Karpas-422 (cell line): Measurements from ENCODE around the gene STKLD1. TPM values are rescaled to one million over a fixed set of nuclear protein-coding genes. Genes with fewer than 3 reads are reported as not detected.
"Not testable (repeated sequence)": the region's sequence is repeated elsewhere in the genome, so short reads cannot be mapped to it uniquely, and the experiment has no call there.

Experiments used
- DNase-seq: peaks from one replicate; pipeline ENCODE4 v3.0.0-alpha.2; 2015
- H2AFZ ChIP-seq: fragments of 200-600 bp; sonication (generic); 2 replicates; pipeline ENCODE4 v1.6.1; 2014; ENCODE audit warnings: antibody characterized with exemption, low read length, mixed read lengths
- H3K27ac ChIP-seq: fragments of 200-600 bp; sonication (generic); 2 replicates; pipeline ENCODE4 v1.5.1; 2014; ENCODE audit warnings: mild to moderate bottlenecking, low read length, moderate library complexity
- H3K27me3 ChIP-seq: fragments of 200-600 bp; sonication (generic); 2 replicates; pipeline ENCODE4 v1.6.1; 2014; ENCODE audit warnings: low read length, mixed read lengths
- H3K36me3 ChIP-seq: fragments of 200-600 bp; sonication (generic); 2 replicates; pipeline ENCODE4 v1.6.1; 2014; ENCODE audit warnings: low read length, mixed read lengths; ENCODE audit not compliant: insufficient read depth
- H3K4me1 ChIP-seq: fragments of 200-600 bp; sonication (generic); 2 replicates; pipeline ENCODE4 v1.6.1; 2014; ENCODE audit warnings: mild to moderate bottlenecking, low read length, mixed read lengths
- H3K4me2 ChIP-seq: fragments of 200-600 bp; sonication (generic); 2 replicates; pipeline ENCODE4 v1.6.1; 2014; ENCODE audit warnings: low read length, low read depth, mild to moderate bottlenecking; ENCODE audit not compliant: poor library complexity, severe bottlenecking
- H3K4me3 ChIP-seq: fragments of 200-600 bp; sonication (generic); 2 replicates; pipeline ENCODE4 v1.5.1; 2014; ENCODE audit warnings: mild to moderate bottlenecking, antibody characterized with exemption, low read length, mixed read lengths
- H3K79me2 ChIP-seq: fragments of 200-600 bp; sonication (generic); 2 replicates; pipeline ENCODE4 v1.6.1; 2014; ENCODE audit warnings: mild to moderate bottlenecking, low read length, mixed read lengths
- H3K9ac ChIP-seq: fragments of 200-600 bp; sonication (generic); 2 replicates; pipeline ENCODE4 v1.6.0; 2014; ENCODE audit warnings: low read length
- H3K9me2 ChIP-seq: fragments of 200-600 bp; sonication (generic), shearing (Covaris generic); replicated peaks from 2 replicates; pipeline ENCODE4 v1.6.0; 2014; ENCODE audit warnings: mild to moderate bottlenecking, low read length, moderate library complexity; ENCODE audit not compliant: insufficient read depth
- H3K9me3 ChIP-seq: fragments of 300-700, 200-600 bp; sonication (generic); 2 replicates; pipeline ENCODE4 v1.6.1; 2014; ENCODE audit warnings: low read length, mixed read lengths
- H4K20me1 ChIP-seq: fragments of 200-600 bp; sonication (generic); 2 replicates; pipeline ENCODE4 v1.6.1; 2014; ENCODE audit warnings: mild to moderate bottlenecking, antibody characterized with exemption, low read length, low read depth; ENCODE audit not compliant: insufficient read depth
- total RNA-seq: library from RNA; depleted of rRNA; stranded (reverse); fragments of >200 nt; shearing (Covaris generic); gene quantifications from 2 replicates; pipeline ENCODE4 v1.2.3, GENCODE V29; 2014; ENCODE audit warnings: low replicate concordance

Gene STKLD1
- total RNA-seq, 1 experiment from 2014 or later, result 0.93 TPM

DNA sequence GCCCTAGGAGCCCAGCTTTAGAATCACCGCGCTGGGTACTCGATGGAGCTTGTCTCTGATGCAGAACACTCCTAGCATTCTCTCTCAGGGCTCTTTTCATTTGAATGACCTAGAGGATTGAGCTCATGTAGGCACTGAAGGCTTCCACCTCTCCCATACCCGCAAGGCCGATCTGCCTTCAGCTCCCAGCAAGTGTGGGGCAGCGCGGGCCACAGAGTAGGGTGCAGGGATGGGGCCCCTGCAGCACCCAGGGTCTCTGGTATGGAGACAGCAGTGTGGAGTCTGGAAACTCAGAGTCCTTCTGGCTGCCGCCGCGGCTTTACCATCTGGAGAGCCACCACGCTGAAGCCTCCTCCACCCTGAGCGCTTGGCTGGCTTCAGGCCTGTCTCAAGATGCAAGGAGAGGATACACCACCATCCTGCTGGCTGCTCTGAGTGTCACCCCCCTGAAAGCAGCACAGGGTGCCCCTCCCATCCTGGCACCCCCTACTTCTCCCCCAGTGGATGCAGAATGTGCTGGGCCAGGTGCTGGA lies 12.9 kb downstream of the STKLD1 start:
- H3K4me3 ChIP-seq, result no peak overlapping the region
- DNase-seq, result no peak
- H3K27me3 ChIP-seq, result no peaks in the 10 kb centered on the region
- H3K4me2 ChIP-seq, result no peak overlapping the region
- H3K9ac ChIP-seq, result no peak overlapping the region
- no peaks in the 10 kb centered on the region for H3K79me2 ChIP-seq
- no peaks in the 10 kb centered on the region for H3K9me2 ChIP-seq
- no peak overlapping the region for H2AFZ ChIP-seq
- no peaks in the 10 kb centered on the region for H3K9me3 ChIP-seq
- no peaks in the 10 kb centered on the region for H3K4me1 ChIP-seq
- no peaks in the 10 kb centered on the region for H4K20me1 ChIP-seq
- H3K36me3 ChIP-seq, result no peaks in the 10 kb centered on the region
- no peak overlapping the region for H3K27ac ChIP-seq

DNA sequence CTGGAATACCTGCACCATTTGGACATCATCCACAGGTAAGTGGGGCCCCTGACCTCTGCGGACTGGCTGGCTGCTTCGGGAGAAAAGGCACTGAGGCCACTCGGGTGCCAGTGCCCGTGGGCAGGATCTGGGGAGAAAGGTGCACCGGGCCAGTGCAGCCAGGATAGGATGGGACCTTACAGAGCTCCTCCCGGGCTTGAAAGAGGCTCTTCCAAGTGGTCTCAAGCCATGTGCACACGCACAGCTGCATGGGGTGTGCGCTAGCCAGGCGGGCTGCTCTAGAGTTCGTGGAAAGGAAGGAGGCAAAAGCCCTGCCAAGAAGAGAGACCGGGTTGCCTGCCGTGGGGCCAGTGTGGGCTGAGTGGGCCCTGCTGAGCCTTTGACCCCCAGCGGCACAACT lies 13.4 kb downstream of the STKLD1 start:
- Histone ChIP-seq H3K27me3 (no peaks in the 10 kb centered on the region), H3K4me2 (no peak overlapping the region), H3K9me3 (no peaks in the 10 kb centered on the region), H3K4me1 (no peaks in the 10 kb centered on the region), H3K79me2 (no peaks in the 10 kb centered on the region), H3K9me2 (no peaks in the 10 kb centered on the region), H3K36me3 (no peaks in the 10 kb centered on the region), H3K9ac (no peak overlapping the region), H2AFZ (no peak overlapping the region), H3K27ac (no peak overlapping the region), H3K4me3 (no peak overlapping the region), H4K20me1 (no peaks in the 10 kb centered on the region)
- DNase-seq, result no peak

DNA sequence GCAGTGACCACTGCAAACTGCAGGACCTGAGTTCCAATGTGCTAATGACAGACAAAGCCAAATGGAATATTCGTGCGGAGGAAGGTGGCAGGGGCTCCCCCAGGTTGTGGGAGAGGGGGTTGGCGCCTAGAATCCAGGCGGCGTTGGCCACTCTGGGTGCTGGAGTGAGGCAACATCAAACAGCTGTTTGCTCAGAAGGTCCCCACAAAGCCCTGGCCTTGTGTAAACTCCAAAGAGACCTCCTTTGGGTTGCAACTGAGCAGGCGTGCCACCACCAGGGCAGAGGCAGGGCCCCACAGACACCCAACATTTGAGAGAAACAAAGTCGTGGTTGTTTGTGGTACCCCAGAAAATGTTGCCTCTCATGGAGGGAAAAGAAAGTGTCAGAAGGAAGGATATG lies 14.5 kb downstream of the STKLD1 start:
- Histone ChIP-seq H3K9me3 (no peaks in the 10 kb centered on the region), H3K4me1 (no peaks in the 10 kb centered on the region), H4K20me1 (no peaks in the 10 kb centered on the region), H3K9ac (no peak overlapping the region), H3K4me3 (no peak overlapping the region), H3K36me3 (no peaks in the 10 kb centered on the region), H2AFZ (no peak overlapping the region), H3K9me2 (no peaks in the 10 kb centered on the region), H3K27me3 (no peaks in the 10 kb centered on the region), H3K4me2 (no peak overlapping the region), H3K79me2 (no peaks in the 10 kb centered on the region), H3K27ac (no peak overlapping the region)
- no peak for DNase-seq

DNA sequence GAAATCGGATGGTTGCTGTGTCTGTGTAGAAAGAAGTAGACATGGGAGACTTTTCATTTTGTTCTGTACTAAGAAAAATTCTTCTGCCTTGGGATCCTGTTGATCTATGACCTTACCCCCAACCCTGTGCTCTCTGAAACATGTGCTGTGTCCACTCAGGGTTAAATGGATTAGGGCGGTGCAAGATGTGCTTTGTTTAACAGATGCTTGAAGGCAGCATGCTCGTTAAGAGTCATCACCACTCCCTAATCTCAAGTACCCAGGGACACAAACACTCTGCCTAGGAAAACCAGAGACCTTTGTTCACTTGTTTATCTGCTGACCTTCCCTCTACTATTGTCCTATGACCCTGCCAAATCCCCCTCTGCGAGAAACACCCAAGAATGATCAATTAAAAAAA lies 15.3 kb downstream of the STKLD1 start:
- not testable (repeated sequence) for H4K20me1 ChIP-seq, H3K4me3 ChIP-seq, H3K27me3 ChIP-seq, H3K9me3 ChIP-seq, H3K79me2 ChIP-seq, H3K9ac ChIP-seq, H3K27ac ChIP-seq, H3K36me3 ChIP-seq, DNase-seq, H2AFZ ChIP-seq, H3K9me2 ChIP-seq, H3K4me2 ChIP-seq, H3K4me1 ChIP-seq

DNA sequence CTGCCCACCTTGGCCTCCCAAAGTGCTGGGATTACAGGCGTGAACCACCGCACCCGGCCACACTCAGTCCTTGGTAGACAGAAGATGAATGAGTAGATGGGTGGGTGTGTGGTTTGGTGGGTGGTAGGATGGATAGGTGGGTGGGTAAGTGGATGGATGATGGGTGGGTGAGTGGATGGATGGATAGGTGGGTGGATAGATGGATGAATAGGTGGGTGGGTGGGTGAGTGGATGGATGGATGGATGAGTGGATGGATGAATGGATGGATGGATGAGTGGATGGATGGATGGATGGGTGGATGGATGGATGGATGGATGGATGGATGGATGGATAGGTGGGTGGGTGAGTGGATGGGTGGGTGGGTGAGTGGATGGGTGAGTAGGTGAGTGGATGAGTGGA lies 16.1 kb downstream of the STKLD1 start:
- H3K9me3 ChIP-seq, H3K9ac ChIP-seq, H3K9me2 ChIP-seq, H3K4me2 ChIP-seq, H2AFZ ChIP-seq, H3K4me1 ChIP-seq, H4K20me1 ChIP-seq, H3K36me3 ChIP-seq, H3K27me3 ChIP-seq, DNase-seq, H3K27ac ChIP-seq, H3K79me2 ChIP-seq, H3K4me3 ChIP-seq: not testable (repeated sequence)

DNA sequence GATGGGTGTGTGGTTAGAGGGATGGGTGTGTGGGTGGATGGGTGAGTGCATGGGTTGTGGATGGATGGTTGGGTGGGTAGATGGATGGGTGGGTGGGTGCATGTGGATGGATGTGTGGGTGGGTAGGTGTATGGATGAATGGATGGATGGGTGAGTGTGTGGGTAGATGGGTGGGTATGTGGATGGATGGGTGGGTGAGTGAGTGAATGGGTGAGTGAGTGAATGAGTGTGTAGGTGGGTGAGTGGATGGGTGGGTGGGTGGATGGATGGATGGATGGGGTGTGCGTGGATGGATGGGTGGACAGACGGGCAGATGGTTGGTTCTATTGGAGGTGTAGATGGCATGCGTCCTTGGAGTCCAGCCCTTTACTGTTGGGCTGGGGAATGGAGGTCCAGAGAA lies 17.2 kb downstream of the STKLD1 start:
- no peak overlapping the region for H3K27ac ChIP-seq
- no peaks in the 10 kb centered on the region for H3K4me1 ChIP-seq
- H3K4me2 ChIP-seq, result no peak overlapping the region
- H3K79me2 ChIP-seq, result no peaks in the 10 kb centered on the region
- H3K4me3 ChIP-seq, result no peak overlapping the region
- no peaks in the 10 kb centered on the region for H3K9me2 ChIP-seq
- H4K20me1 ChIP-seq, result no peaks in the 10 kb centered on the region
- no peak overlapping the region for H2AFZ ChIP-seq
- H3K27me3 ChIP-seq, result no peaks in the 10 kb centered on the region
- no peaks in the 10 kb centered on the region for H3K36me3 ChIP-seq
- H3K9me3 ChIP-seq, result no peaks in the 10 kb centered on the region
- no peak for DNase-seq
- H3K9ac ChIP-seq, result no peak overlapping the region

DNA sequence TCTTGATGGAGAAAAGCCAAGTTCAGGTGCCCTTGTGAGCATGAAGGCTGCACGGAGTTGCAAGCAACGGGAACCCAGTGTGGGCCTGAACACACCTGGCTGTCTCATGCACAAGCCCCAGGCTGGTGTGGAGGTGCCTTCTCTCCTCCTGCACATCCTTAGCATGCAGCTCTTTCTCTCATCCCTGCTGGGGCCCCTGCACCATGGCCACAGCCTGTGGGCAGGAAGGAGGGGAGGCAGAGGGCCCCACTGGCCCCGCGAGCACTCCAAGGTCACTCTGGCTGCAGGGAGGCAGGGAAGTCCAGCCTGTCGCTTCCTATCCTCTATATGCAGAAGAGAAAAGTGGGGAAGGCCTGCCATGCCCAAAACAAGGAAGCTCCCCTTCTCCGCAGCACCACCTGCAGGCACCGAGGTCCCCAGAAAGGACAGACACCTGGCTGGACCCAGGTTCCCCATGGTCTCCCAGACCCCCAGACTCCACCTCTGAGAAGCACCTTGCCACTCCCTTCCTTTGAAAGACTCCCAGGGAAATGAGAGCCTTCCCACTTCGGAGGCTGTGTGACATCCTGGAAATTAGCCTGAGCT lies 18.6 kb downstream of the STKLD1 start:
- Histone ChIP-seq H3K9ac (no peak overlapping the region), H3K9me2 (no peaks in the 10 kb centered on the region), H3K27ac (no peak overlapping the region), H3K36me3 (no peaks in the 10 kb centered on the region), H4K20me1 (no peaks in the 10 kb centered on the region), H3K9me3 (no peaks in the 10 kb centered on the region), H3K27me3 (no peaks in the 10 kb centered on the region), H3K4me1 (no peaks in the 10 kb centered on the region), H2AFZ (no peak overlapping the region), H3K79me2 (no peaks in the 10 kb centered on the region), H3K4me3 (no peak overlapping the region), H3K4me2 (no peak overlapping the region)
- DNase-seq, result no peak

DNA sequence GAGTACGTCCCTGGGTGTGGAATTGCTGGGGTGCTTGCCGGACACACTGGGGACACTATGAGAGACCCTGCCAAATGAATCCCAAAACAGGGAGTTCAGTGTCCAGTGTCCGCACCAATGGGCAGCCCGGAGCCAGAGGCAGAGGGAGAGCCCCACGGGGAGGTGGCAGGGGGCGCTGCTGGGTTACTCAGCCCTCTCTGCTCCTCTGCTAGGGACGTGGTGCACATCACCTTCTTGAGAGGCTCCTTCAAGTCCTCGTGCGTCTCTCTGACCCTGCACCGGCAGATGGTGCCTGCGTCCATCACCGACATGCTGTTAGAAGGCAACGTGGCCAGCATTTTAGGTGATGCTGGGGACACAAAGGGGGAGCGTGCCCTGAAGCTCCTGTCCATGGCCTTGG lies 20.8 kb downstream of the STKLD1 start:
- Histone ChIP-seq H2AFZ (no peak overlapping the region), H3K9me3 (no peaks in the 10 kb centered on the region), H3K9ac (no peak overlapping the region), H3K4me2 (no peak overlapping the region), H3K9me2 (no peaks in the 10 kb centered on the region), H3K27me3 (no peaks in the 10 kb centered on the region), H3K27ac (no peak overlapping the region), H3K4me3 (no peak overlapping the region), H4K20me1 (no peaks in the 10 kb centered on the region), H3K36me3 (no peaks in the 10 kb centered on the region), H3K4me1 (no peaks in the 10 kb centered on the region), H3K79me2 (no peaks in the 10 kb centered on the region)
- peak; percentile 53 for DNase-seq

DNA sequence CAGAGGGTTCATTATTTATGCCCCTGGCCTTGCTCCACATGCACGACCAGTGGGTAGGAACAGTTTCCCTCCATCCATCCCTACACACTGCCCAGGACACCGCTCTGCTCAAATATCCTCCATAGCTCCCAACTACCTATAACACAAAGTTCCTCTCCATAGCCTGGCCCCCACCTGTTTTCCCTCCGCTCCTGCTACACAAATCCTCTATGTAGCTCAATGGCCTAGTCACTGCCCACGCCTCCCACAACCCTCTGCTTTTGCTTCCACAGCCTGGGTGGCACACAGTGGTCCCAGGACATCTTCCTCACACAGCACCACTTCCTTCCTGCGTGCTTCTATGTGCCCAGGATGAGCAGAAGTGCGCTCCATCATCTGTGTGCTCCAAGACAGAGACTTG lies 21.2 kb downstream of the STKLD1 start:
- no peak for DNase-seq
- Histone ChIP-seq H3K27ac (no peak overlapping the region), H3K4me2 (no peak overlapping the region), H3K4me3 (no peak overlapping the region), H3K4me1 (no peaks in the 10 kb centered on the region), H3K36me3 (no peaks in the 10 kb centered on the region), H3K9me3 (no peaks in the 10 kb centered on the region), H4K20me1 (no peaks in the 10 kb centered on the region), H2AFZ (no peak overlapping the region), H3K27me3 (no peaks in the 10 kb centered on the region), H3K9me2 (no peaks in the 10 kb centered on the region), H3K9ac (no peak overlapping the region), H3K79me2 (no peaks in the 10 kb centered on the region)
